ENCODE data around the gene TMPRSS13. TPM values are rescaled to one million over a fixed set of nuclear protein-coding genes. Genes with fewer than 3 reads are reported as not detected.

The TMPRSS13 gene
- total RNA-seq, 1 experiment from 2014 or later, result 21.7 TPM

DNA sequence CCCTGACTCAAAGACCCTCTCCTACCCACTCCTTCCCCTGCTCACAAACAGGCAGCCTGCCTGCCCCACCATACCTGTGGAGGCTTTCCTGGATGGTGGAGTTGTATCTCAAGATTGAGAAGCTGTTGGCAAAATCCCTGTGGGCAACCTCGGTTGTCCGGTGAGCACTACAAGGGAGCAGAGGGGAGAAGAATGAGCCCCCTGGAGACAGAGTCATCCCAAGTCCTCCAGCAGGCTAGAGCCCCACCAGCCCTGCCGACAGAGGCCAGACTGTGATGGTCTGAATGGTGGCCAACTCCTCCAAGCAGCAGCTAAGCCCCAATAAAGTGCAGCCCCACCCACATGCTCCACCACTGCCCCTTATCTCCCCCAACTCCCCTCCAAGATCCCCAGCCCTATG lies 17.5 kb downstream of the TMPRSS13 start:
- no TSS peak for BruUV-seq (replicated peaks)
- Histone ChIP-seq H3K4me3 (no peak overlapping the region), H3F3A (ENCODE audit: insufficient read depth, low read depth) (peaks cover 10% of the 10 kb centered on the region; the same call in 1 of the 2 replicates), H3K27ac (no peak overlapping the region), H3K4me2 (no peak overlapping the region), H3K27me3 (ENCODE audit: insufficient read depth, low read depth) (no peaks in the 10 kb centered on the region), H3K79me2 (ENCODE audit: low read depth) (no peaks in the 10 kb centered on the region), H3K9me2 (ENCODE audit: insufficient read depth) (no peaks in the 10 kb centered on the region), H4K20me1 (ENCODE audit: insufficient read depth) (peaks cover 4% of the 10 kb centered on the region; the same call in 1 of the 2 replicates), H3K9me3 (ENCODE audit: insufficient read depth, low read depth) (no peaks in the 10 kb centered on the region), H2AFZ (no peak overlapping the region), H3K36me3 (ENCODE audit: low read depth) (peaks cover 24% of the 10 kb centered on the region; the same call in 1 of the 2 replicates), H3K4me1 (replicated peaks; ENCODE audit: insufficient read depth) (peaks cover 12% of the 10 kb centered on the region)
- intact Hi-C loops (cut with micrococcal nuclease; ENCODE audit: unreplicated experiment), result no loop called here
- no peak for DNase-seq
- ChIA-PET POLR2A (ENCODE audit: unreplicated experiment) (no interaction called here), CTCF (no interaction called here)
- TF ChIP-seq, protein P1, sequence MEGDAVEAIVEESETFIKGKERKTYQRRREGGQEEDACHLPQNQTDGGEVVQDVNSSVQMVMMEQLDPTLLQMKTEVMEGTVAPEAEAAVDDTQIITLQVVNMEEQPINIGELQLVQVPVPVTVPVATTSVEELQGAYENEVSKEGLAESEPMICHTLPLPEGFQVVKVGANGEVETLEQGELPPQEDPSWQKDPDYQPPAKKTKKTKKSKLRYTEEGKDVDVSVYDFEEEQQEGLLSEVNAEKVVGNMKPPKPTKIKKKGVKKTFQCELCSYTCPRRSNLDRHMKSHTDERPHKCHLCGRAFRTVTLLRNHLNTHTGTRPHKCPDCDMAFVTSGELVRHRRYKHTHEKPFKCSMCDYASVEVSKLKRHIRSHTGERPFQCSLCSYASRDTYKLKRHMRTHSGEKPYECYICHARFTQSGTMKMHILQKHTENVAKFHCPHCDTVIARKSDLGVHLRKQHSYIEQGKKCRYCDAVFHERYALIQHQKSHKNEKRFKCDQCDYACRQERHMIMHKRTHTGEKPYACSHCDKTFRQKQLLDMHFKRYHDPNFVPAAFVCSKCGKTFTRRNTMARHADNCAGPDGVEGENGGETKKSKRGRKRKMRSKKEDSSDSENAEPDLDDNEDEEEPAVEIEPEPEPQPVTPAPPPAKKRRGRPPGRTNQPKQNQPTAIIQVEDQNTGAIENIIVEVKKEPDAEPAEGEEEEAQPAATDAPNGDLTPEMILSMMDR (conservative IDR thresholded peaks at IDR 0.05), result no peak
- TF ChIP-seq EZH2 (IDR thresholded peaks at IDR 0.05; ENCODE audit: low read depth), result no peak

DNA sequence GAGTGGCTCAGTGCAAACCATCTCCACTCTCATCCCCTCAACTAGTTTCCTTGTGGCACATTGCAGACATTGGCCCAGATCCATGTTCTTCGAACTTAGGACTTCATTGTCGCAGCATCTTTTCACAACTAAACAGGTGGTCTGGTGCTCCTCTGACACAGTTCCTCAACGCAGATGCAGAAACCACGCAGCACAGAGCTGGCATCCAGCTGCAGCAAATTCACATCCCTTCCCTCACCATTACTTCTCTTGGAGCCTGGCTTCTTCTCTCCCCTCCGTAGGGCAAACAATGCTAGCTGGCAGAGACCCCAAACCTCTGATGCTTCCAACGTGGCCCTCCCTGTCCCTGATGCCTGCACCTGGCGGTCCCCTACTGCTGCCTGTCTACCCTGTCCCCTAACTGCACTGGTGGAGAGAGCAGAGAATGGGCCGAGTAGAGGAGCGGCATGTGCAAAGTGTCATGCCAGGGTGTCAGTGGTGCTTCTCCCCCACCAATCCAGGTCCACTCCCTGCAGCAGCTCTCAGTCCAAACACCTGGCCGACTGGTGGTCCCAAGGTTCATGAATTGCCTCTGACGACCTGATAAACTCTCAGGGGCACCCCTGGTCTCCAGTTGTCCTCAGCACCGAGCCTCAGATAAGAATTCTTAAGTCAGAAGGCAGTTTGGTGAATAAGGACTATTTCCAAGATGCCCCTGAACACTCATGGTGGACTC lies 18.1 kb downstream of the TMPRSS13 start:
- POLR2A ChIA-PET (ENCODE audit: unreplicated experiment), result no interaction called here
- peaks cover 12% of the 10 kb centered on the region for H3K4me1 ChIP-seq (replicated peaks; ENCODE audit: insufficient read depth)
- TF ChIP-seq EZH2 (IDR thresholded peaks at IDR 0.05; ENCODE audit: low read depth), result no peak
- TF ChIP-seq, protein P1 (conservative IDR thresholded peaks at IDR 0.05), result no peak
- H3K9me2 ChIP-seq (ENCODE audit: insufficient read depth), result no peaks in the 10 kb centered on the region
- no peaks in the 10 kb centered on the region for H3K27me3 ChIP-seq (ENCODE audit: insufficient read depth, low read depth)
- intact Hi-C loops (cut with micrococcal nuclease; ENCODE audit: unreplicated experiment), result no loop called here
- BruUV-seq (replicated peaks), result no TSS peak
- H3K36me3 ChIP-seq (ENCODE audit: low read depth), result peaks cover 21% of the 10 kb centered on the region; the same call in 1 of the 2 replicates
- H4K20me1 ChIP-seq (ENCODE audit: insufficient read depth), result no peaks in the 10 kb centered on the region
- no peak overlapping the region for H3K27ac ChIP-seq
- H3K9me3 ChIP-seq (ENCODE audit: insufficient read depth, low read depth), result no peaks in the 10 kb centered on the region
- DNase-seq, result no peak
- CTCF ChIA-PET, result no interaction called here
- peaks cover 13% of the 10 kb centered on the region; the same call in 1 of the 2 replicates for H3F3A ChIP-seq (ENCODE audit: insufficient read depth, low read depth)
- H3K79me2 ChIP-seq (ENCODE audit: low read depth), result no peaks in the 10 kb centered on the region
- no peak overlapping the region for H3K4me2 ChIP-seq
- H3K4me3 ChIP-seq, result no peak overlapping the region
- no peak overlapping the region for H2AFZ ChIP-seq

DNA sequence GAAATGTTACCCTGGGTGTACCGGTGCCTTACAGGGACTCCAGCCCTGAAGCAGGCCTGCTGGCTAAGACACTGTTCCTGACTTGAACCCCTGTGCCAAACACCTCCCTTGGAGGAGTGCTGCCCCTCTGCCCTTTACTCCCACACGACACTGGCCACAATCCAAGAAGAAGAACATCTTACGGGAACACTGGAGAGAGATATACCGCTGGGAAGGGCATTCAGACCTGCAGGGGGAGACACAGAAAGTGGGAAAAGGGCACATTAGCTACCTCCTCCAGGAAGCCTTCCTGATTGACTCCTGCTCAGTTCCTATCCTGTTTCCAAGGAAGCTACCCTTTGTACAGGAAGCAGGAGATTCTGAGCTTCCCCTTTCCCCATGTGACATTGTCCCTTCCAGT lies 18.7 kb downstream of the TMPRSS13 start:
- no peak overlapping the region for H3K27ac ChIP-seq
- H3K9me3 ChIP-seq (ENCODE audit: insufficient read depth, low read depth), result no peaks in the 10 kb centered on the region
- H3K4me3 ChIP-seq, result no peak overlapping the region
- TF ChIP-seq EZH2 (IDR thresholded peaks at IDR 0.05; ENCODE audit: low read depth), result no peak
- TF ChIP-seq, protein P1 (conservative IDR thresholded peaks at IDR 0.05), result no peak
- no peaks in the 10 kb centered on the region for H3K27me3 ChIP-seq (ENCODE audit: insufficient read depth, low read depth)
- intact Hi-C loops (cut with micrococcal nuclease; ENCODE audit: unreplicated experiment), result no loop called here
- BruUV-seq (replicated peaks), result no TSS peak
- no peak overlapping the region for H3K4me2 ChIP-seq
- no peak for DNase-seq
- H3K9me2 ChIP-seq (ENCODE audit: insufficient read depth), result no peaks in the 10 kb centered on the region
- no peak overlapping the region for H2AFZ ChIP-seq
- H3K4me1 ChIP-seq (replicated peaks; ENCODE audit: insufficient read depth), result peaks cover 12% of the 10 kb centered on the region
- H3K36me3 ChIP-seq (ENCODE audit: low read depth), result peaks cover 21% of the 10 kb centered on the region; the same call in 1 of the 2 replicates
- H3K79me2 ChIP-seq (ENCODE audit: low read depth), result no peaks in the 10 kb centered on the region
- CTCF ChIA-PET, result no interaction called here
- POLR2A ChIA-PET (ENCODE audit: unreplicated experiment), result no interaction called here
- no peaks in the 10 kb centered on the region for H4K20me1 ChIP-seq (ENCODE audit: insufficient read depth)
- peaks cover 13% of the 10 kb centered on the region; the same call in 1 of the 2 replicates for H3F3A ChIP-seq (ENCODE audit: insufficient read depth, low read depth)
